COR-L47 (cell line): ENCODE results near the gene SLC12A7.

Experiments
- DNase-seq: peaks from one replicate; lab custom pipeline; 2025; lab: John Stamatoyannopoulos, UW

SLC12A7 gene

DNA sequence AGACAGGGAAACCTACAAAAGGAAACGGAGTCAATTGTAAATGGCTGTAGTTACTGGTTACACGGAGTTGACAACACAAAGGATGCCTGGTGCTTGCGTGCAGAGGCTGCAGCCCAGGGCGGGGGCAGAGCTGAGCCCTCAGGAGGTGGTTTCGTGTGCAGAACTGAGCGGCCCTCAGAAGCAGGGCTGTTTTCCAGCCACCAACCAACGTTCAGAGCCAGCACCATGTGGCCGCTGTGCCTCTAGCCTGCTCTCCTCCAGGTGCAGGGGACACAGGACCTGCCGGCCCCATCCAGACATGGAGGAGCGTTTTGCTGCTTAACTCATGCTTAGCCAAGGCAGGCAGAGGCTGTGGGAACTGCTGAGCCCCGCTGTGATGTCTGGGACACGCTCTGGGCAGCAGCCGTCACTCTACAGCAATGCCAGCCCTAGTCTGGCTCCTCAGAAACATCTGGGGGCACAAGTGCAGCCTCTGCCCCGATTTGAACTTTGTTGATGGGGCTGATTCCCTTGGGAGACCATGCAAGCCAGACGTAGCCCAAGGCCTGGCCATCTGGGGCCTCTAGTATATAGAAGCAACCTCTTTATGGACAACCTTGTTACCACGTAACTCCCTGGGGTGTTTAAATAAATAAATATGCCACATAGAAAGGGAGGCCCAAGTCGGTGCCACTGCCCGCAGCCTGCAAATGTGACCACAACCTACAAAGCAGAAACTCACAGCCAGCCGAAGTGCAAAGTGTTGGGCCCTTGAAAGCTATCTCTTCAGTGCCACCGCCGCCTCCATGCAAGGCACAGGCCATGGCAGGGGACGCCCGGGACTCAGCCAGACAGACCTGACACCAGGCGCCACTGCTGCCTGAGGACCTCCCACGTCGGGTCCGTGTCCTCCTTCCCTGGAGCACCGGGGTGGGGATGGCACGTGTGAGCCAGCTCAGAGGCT is 61.2 kb downstream of the SLC12A7 start:
- DNase-seq: no peak

DNA sequence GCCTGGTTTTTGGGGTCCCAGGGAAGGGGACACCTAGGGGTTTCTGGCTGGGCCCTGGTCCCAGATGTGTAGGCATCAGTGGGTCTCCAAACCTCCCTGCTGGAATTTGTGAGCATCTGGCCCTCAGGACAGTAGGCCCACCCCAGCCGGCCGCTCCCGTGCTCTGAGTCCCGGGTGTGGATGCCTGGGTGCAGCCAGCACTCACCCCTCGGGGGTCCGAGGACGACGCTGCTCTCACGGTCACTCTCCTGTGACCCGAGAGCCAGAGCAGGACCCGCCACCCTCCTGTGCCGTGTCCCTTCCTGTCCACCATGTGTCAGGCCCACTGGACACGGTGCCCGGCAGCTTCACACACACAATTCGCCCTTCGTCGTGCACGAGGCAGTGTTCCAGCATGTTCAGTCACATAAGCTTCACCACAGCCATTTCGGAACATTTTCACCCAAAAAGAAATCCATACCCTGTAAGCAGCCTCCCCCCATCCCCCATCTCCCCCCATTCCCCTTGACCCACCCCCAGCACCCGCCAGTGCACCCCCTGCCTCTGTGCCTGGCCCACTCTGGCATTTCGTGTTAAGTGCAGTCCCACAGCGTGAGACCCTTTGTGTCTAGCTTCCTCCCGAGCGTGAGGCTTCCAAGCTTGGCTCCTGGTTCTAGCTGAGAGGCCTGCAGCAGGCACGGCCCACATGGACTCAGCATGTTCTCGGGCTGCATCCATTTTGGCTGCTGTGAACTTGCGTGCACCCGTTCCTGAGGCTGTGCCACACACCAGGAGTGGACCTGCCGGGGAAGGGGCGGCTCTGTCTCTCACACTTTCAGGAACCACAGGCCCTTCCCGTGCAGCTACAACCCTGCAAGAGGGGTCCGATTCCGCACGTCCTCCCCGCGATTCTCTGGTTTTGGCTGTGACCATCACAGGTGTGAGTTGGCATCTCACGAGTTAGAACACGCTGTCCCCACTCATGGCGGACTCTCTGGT is 62.7 kb downstream of the SLC12A7 start:
- DNase-seq: no peak

DNA sequence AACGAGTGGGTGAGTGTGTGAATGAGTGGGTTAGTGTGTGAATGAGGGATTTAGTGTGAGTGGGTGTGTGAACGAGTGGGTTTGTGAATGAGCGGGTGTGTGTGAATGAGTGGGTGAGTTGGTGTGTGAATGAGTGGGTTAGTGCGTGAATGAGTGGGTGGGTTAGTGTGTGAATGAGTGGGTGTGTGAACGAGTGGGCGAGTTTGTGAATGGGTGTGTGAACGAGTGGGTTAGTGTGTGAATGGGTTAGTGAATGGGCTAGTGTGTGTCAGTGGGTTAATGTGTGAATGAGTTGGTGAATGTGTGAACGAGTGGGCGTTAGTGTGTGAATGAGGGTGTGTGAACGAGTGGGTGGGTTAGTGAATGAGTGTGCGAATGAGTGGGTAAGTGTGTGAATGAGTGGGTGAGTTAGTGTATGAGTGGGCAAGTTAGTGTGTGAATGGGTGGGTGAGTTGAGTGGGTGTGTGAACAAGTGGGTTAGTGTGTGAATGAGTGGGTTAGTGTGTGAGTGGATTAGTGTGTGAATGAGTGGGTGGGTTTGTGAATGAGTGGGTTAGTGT is 63.6 kb downstream of the SLC12A7 start:
- DNase-seq: no peak

DNA sequence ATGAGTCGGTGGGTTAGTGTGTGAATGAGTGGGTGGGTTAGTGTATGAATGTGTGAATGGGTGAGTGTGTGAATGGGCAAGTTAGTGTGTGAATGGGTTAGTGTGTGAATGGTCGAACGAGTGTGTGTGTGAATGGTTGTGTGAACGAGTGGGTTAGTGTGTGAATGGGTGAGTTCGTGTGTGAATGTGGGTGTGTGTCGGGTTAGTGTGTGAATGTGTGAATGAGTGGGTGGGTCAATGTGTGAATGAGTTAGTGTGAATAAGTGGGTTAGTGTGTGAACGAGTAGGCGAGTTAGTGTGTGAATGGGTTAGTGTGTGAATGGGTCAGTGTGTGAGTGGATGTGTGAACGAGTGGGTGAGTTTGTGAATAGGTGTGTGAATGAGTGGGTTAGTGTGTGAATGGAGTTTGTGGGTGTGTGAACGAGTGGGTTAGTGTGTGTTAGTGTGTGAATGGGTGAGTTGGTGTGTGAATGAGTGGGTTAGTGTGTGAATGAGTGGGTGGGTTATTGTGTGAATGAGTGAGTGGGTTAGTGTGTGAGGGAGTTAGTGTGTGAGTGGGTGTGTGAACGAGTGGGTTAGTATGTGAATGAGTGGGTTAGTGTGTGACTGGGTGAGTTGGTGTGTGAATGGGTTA is 64.4 kb downstream of the SLC12A7 start:
- no peak for DNase-seq

DNA sequence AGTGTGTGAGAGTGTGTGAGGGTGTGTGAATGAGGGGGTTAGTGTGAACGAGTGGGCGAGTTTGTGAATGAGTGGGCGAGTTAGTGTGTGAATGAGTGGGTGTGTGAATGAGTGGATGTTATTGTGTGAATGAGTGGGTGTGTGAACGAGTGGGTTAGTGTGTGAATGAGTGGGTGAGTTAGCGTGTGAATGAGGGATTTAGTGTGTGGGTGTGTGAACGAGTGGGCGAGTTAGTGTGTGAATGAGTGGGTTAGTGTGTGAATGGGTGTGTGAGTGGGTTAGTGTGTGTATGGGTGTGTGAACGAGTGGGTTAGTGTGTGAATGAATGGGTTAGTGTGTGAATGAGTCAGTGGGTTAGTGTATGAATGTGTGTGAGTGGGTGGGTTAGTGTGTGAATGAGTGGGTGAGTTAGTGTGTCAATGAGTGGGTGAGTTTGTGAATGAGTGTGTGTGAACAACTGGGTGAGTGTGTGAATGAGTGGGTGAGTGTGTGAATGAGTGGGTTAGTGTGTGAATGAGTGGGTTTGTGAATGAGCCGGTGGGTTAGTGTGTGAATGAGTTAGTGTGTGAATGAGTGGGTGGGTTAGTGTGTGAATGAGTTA is 65.8 kb downstream of the SLC12A7 start:
- no peak for DNase-seq

DNA sequence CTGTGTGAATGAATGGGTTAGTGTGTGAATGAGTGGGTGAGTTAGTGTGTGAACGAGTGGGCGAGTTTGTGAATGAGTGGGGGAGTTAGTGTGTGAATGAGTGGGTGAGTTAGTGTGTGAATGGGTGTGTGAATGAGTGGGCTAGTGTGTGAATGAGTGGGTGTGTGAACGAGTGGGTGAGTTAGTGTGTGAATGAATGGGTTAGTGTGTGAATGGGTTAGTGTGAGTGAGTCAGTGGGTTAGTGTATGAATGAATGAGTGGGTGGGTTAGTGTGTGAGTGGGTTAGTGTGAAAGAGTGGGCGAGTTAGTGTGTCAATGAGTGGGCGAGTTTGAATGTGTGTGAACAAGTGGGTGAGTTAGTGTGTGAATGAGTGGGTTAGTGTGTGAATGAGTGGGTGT is 67.7 kb downstream of the SLC12A7 start:
- DNase-seq: no peak

DNA sequence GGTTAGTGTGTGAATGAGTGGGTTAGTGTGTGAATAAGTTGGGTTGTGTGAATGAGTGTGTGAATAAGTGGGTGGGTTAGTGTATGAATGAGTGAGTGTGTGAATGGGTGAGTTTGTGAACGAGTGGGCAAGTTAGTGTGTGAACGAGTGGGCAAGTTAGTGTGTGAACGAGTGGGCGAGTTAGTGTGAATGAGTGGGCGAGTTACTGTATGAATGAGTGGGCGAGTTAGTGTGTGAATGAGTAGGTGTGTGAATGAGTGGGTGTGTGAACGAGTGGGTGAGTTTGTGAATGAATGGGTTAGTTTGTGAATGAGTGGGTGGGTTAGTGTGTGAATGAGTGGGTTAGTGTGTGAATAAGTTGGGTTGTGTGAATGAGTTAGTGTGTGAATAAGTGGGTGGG is 68.5 kb downstream of the SLC12A7 start:
- DNase-seq: no peak

DNA sequence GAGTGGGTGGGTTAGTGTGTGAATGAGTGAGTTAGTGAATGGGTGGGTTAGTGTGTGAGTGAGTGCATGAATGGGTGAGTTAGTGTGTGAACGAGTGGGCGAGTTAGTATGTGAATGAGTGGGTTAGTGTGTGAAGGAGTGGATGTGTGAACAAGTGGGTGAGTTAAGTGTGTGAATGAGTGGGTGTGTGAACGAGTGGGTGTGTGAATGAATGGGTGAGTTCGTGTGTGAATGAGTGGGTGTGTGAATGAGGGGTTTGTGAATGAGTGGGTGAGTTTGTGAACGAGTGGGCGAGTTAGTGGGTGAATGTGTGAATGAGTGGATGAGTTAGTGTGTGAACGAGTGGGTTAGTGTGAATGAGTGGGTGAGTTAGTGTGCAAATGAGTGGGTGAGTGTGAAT is 69.2 kb downstream of the SLC12A7 start:
- DNase-seq: no peak

DNA sequence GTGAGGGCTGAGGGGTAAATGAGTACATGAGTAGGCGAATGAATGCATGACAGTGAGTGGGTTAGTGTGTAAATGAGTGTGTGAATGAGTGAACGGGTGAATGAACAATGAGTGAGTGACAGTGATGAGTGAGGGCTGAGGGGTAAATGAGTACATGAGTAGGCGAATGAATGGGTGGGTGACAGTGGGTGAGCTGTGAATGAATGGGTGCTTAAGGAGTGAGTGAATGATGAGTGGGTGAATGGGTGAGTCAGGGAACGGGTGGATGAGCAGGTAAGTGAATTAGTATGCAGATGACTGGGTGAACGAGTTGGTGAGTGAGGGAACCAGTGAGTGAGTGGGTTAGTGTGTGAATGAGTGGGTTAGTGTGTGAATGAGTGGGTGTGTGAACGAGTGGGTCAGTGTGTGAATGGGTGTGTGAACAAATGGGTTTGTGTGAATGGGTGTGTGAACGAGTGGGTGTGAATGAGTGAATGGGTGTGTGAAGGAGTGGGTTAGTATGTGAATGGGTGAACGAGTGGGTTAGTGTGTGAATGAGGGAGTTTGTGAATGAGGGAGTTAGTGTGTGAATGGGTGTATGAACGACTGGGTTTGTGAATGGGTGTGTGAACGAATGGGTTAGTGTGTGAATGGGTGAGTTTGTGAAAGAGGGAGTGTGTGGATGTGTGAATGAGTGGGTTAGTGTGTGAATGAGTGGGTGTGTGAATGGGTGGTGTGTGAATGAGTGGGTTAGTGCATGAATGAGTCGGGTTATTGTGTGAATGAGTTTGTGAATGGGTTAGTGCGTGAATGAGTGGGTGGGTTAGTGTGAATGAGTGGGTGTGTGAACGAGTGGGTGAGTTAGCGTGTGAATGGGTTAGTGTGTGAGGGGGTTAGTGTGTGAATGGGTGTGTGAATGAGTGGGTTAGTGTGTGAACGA is 70.4 kb downstream of the SLC12A7 start:
- no peak for DNase-seq

DNA sequence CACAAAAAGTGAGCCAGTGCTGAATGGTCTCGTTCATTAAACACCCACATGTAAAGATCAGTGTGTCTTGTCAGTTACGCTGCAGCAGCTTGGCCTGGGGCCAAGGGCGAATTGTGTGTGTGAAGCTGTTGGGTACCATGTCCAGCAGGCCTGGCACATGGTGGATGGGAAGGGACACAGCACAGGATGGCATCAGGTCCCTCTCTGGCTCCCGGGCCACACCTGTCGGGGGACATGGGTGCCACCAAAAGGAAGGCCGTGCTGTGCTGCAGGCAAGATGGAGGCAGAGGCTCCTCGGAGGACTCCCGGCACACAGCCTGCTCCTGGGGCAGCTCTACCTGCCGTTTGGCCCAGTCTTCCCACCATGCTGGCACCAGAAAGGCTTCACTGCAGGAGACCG is 71.3 kb downstream of the SLC12A7 start:
- no peak for DNase-seq

DNA sequence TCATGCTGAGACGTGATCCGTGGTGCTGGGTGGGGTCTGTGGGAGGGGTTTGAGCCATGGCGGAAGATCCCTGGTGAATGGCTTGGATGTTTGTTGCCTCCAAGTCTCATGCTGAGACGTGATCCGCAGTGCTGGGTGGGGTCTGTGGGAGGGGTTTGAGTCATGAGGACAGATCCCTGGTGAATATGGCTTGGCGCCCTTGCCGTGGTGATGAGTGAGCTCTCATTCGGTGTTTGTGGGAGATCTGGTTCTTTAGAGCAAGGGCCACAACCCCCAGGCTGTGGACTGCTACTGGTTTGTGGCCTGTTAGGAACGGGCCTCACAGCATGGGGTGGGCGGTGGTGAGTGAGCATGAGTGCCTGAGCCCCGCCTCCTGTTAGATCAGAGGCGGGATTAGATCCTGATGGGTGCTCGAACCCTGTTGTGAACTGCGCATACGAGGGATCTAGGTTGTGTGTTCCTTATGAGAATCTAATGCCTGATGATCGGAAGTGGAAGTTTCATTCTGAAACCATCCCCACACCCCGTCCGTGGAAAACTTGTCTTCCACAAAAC is 72.1 kb downstream of the SLC12A7 start:
- DNase-seq: no peak

DNA sequence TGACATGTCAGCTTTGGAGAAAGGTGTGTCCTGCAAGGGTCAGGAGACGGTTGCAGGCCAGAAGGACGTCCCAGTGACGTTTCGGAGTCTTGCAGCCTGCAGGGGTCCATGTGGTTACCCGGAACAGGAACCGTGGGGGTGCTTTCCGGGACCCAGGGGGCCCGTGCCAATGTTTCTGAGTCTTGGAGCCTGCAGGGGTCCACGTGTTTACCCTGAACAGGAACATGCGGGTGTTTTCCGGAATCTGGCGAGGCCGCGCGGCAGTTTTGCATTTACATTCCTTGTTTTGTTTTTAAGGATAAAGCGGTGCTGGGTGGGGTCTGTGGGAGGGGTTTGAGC is 72.7 kb downstream of the SLC12A7 start:
- DNase-seq: no peak

DNA sequence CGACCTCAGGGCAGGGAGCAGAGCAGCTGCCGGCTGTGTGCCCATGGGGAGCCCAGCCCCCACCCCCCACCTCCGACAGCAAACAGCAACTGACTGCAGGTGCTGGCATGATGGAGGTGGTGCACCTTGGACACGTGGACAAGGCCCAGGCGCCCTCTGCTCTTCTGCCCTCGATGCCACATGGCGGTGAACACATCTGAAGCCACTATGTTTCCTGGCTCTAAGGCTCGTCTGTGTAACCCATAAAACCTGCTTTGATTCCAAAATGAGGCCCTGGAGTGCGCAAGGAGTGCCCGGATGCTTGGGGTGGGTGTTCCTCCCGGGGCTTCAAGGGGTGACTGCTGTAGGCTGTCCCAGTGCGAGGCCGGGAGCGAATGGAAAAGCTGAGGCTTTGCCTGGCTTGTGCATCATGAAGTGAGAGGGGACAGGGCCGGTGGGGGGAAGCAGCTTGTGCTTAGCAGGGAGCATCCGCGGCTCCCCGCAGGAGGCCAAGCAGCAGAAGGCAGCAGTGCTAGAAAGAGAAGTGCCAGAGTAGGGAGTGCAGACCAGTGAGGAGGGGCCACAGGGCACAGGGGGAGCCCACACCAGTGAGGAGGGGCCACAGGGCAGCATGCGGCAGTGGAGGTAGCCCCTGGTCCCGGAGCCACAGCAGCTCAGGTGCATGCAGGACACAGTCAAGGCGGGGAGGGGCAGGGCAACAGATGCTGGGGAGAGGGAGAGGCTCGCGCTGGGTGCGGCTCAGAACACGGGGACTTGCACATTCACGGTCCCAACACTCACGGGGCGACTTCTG is 73.2 kb downstream of the SLC12A7 start:
- DNase-seq: no peak

DNA sequence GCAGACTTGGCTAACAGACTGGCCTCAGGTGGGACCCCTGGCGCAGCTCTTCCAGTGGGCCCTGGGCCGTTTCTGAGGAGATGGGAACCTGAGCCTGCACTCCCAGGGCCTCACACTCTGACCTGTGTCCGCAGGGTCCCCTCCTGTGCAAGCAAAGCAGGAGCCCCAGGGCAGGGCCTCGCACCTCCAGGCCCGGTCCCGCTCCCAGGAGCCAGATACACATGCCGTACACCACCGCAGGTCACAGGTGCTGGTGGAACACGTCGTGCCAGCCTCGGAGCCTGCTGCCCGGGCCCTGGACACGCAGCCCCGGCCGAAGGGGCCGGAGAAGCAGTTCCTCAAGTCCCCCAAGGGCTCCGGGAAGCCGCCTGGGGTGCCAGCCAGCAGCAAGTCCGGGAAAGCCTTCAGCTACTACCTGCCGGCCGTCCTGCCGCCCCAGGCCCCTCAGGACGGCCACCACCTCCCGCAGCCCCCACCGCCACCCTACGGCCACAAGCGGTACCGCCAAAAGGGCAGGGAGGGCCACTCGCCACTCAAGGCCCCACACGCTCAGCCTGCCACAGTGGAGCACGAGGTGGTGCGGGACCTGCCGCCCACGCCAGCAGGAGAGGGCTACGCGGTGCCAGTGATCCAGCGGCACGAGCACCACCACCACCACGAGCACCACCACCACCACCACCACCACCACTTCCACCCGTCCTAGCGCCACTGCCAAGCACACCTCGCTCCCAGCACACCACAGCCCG is 74.0 kb downstream of the SLC12A7 start:
- DNase-seq: no peak

DNA sequence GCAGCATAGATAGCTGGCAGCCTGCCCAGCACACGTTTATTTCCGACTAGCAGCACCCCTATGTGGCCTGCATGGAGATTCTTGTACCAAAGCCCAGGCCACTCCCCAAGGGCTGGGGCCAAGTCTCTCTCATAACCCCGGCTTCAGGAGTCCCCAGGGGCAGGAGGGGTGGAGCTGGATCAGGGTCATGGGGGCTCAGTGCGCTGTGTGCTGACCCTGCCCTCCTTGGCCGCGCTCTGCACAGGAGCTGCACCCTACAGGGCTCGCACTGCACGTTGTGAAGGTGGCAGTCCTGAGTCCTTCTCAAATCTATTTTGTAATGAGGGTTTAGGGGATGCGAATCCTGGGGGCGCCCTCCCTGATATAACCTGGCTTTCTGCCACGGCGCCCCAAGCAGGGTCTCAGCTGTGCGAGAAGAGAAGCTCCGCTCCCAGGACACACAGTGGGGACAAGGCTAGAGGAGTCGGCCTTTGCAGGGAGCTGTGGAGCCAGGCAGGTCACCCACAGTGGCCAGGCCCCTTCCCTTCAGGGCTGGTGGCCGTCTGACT is 74.7 kb downstream of the SLC12A7 start:
- DNase-seq: peak; percentile 30

DNA sequence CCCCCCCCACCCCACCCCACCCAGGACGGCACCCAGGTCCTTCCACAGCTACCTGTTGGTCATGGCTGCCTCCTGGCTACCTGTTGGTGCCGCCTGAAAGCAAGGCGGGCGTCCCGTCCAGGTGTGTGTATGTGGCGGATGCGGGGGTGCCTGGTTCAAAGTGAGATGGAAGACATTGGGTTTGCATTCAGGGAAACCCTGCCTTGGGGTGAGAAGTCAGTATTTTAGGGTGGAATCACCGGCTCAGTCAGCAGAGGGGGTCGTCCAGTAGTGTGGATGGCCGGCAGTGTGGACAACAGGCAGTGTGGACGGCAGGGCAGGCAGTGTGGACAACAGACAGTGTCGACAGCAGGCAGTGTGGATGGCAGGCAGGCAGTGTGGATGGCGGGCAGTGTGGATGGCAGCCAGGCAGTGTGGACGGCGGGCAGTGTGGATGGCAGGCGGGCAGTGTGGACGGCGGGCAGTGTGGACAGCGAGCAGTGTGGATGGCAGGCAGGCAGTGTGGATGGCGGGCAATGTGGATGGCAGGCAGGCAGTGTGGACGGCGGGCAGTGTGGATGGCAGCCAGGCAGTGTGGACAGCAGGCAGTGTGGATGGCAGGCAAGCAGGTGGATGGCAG is 75.2 kb downstream of the SLC12A7 start:
- DNase-seq: no peak

DNA sequence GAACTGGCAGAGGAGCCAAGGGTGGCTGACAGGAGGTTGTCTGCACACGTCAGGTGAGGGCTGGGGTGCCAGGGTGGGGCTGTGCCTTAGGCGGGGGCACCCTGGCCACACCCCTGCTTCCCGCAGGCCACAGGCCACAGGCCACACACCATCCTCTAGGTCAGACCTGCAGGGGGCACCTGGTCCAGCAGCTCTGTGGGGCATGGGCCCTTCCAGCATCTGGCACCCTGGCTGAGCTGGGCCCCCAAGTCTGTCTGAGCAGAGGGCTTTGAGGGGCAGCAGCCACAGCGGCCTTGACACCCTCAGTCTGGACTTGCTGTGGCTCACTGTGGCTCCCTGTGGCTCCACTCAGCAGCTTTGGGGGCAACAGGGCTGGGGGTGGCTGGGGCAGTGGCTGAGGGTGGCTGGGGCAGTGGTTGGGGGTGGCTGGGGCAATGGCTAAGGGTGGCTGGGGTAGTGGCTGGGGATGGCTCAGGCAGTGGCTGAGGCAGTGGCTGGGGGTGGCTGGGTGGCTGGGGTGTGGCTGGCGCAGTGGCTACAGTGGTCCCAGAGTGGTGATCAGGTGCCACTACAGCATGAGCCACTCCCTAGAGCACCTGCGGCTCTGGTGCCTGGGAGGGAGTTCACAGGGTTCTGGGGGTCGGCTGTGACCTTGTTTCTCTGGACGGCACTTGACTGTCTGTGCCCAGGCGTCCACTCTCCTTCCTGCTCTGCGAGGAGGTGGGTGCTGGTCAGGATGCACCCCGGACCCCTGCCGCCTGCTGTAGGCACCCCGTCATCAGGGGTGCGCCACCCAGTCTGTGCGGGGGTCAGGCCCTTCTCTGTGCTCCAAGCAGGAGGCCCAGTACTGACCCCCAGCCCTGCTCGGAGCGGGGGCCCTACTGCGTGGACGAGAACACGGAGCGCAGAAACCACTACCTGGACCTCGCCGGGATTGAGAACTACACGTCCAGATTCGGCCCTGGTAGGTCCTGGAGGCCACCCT is 76.2 kb downstream of the SLC12A7 start:
- DNase-seq: no peak
